Nephron progenitor cell (in vitro differentiated cells): ENCODE measurements around the gene MOCOS.
"Not testable (repeated sequence)": the region's sequence is repeated elsewhere in the genome, so short reads cannot be mapped to it uniquely, and the experiment has no call there.

ENCODE experiments used
- DNase-seq: peaks from one replicate; pipeline ENCODE4 v3.0.0; 2021
- H3K27ac Mint-ChIP-seq: 2 replicates; pipeline ENCODE4 v1.8.0; 2021; ENCODE audit warnings: mild to moderate bottlenecking, moderate library complexity, mixed read lengths
- H3K27me3 Mint-ChIP-seq: 2 replicates; pipeline ENCODE4 v1.8.0; 2021; ENCODE audit warnings: mild to moderate bottlenecking, low read depth, mixed read lengths; ENCODE audit not compliant: poor library complexity
- H3K36me3 Mint-ChIP-seq: 2 replicates; pipeline ENCODE4 v1.8.0; 2021; ENCODE audit warnings: low read depth, mixed read lengths
- H3K4me1 Mint-ChIP-seq: 2 replicates; pipeline ENCODE4 v1.8.0; 2021; ENCODE audit warnings: mixed read lengths
- H3K4me3 Mint-ChIP-seq: 2 replicates; pipeline ENCODE4 v1.8.0; 2021; ENCODE audit warnings: mild to moderate bottlenecking, moderate library complexity, mixed read lengths
- H3K9me3 Mint-ChIP-seq: 2 replicates; pipeline ENCODE4 v1.8.0; 2021; ENCODE audit warnings: mild to moderate bottlenecking, moderate library complexity, mixed read lengths
- CTCF ChIP-seq: fragments of 200-600 bp; sonication (generic); IDR thresholded peaks from 2 replicates; pipeline ENCODE4 v1.5.0; 2021; ENCODE audit warnings: antibody characterized with exemption

MOCOS gene

DNA sequence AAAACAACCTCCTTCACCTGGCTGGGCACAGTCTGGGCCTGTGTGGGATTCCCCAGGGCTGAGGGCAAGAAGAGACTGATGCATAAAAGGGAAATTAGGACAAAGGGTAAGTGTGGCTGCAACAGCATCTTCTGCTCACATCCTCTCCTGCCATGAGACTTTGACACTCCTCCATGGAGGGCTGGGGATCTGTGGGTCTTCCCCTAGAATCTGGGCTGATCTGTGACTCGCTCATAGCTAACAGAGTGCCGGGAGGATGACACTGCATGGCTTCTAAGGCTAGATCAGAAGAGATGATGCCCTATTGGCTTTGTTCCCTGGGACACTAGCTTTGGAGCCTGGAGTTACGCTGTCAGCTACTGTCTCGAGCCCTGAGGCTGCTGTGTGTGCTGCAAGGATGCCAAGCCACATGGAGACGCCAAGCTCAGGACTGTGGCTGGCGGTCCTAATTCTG is 24.3 kb downstream of the MOCOS start:
- no peak for TF ChIP-seq CTCF
- DNase-seq: no peak
- peaks cover 8% of the 10 kb centered on the region for H3K36me3 Mint-ChIP-seq
- H3K4me3 Mint-ChIP-seq: no peak overlapping the region
- peaks cover 16% of the 10 kb centered on the region for H3K9me3 Mint-ChIP-seq
- H3K4me1 Mint-ChIP-seq: peaks cover 21% of the 10 kb centered on the region
- peaks cover 5% of the 10 kb centered on the region for H3K27me3 Mint-ChIP-seq
- no peak overlapping the region for H3K27ac Mint-ChIP-seq

GRCh38 chr18:36212301-36213171 is 25.2 kb downstream of the MOCOS start:
- no peak for TF ChIP-seq CTCF
- H3K4me3 Mint-ChIP-seq: no peak overlapping the region
- H3K36me3 Mint-ChIP-seq: peaks cover 6% of the 10 kb centered on the region
- peaks cover 15% of the 10 kb centered on the region for H3K9me3 Mint-ChIP-seq
- DNase-seq: no peak
- H3K27ac Mint-ChIP-seq: no peak overlapping the region
- H3K27me3 Mint-ChIP-seq: peaks cover 5% of the 10 kb centered on the region
- peaks cover 21% of the 10 kb centered on the region for H3K4me1 Mint-ChIP-seq

DNA sequence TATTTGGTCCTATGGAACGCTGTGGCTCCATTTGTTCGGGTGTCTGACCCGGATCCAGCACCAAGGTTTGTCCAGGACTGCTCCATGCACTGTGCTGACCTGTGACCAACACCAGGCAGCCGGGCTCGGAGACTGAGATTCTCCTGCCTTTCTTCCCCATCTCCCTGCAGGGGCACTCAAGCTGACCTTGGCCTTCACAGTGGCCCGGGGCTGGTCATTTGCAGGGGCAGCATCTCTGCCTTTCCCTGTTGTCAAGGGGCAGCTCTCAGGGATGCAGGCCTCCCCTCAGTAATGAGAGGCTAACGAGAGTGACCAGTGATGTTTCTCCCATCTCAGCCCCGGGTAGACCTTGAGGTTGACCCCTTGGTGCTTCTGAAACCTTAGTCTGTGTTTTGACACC is 27.5 kb downstream of the MOCOS start:
- H3K4me3 Mint-ChIP-seq: no peak overlapping the region
- H3K36me3 Mint-ChIP-seq: no peaks in the 10 kb centered on the region
- DNase-seq: no peak
- TF ChIP-seq CTCF: no peak
- no peaks in the 10 kb centered on the region for H3K9me3 Mint-ChIP-seq
- peaks cover 21% of the 10 kb centered on the region for H3K4me1 Mint-ChIP-seq
- no peak overlapping the region for H3K27ac Mint-ChIP-seq
- peaks cover 5% of the 10 kb centered on the region for H3K27me3 Mint-ChIP-seq

DNA sequence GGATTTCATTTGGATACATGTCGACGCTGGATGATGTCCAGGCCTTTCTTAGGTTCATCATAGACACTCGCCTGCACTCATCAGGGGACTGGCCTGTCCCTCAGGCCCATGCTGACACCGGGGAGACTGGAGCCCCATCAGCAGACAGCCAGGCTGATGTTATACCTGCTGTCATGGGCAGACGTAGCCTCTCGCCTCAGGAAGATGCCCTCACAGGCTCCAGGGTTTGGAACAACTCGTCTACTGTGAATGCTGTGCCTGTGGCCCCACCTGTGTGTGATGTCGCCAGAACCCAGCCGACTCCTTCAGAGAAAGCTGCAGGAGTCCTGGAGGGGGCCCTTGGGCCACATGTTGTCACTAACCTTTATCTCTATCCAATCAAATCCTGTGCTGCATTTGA is 28.3 kb downstream of the MOCOS start:
- no peak for DNase-seq
- no peak for TF ChIP-seq CTCF
- H3K27ac Mint-ChIP-seq: no peak overlapping the region
- peaks cover 21% of the 10 kb centered on the region for H3K4me1 Mint-ChIP-seq
- H3K9me3 Mint-ChIP-seq: no peaks in the 10 kb centered on the region
- H3K4me3 Mint-ChIP-seq: no peak overlapping the region
- no peaks in the 10 kb centered on the region for H3K36me3 Mint-ChIP-seq
- peaks cover 9% of the 10 kb centered on the region for H3K27me3 Mint-ChIP-seq

- Mint-ChIP-seq H3K27me3 (peaks cover 15% of the 10 kb centered on the region), H3K4me3 (no peak overlapping the region), H3K27ac (no peak overlapping the region), H3K4me1 (peaks cover 12% of the 10 kb centered on the region), H3K9me3 (no peaks in the 10 kb centered on the region), H3K36me3 (no peaks in the 10 kb centered on the region)
- DNase-seq: no peak
- no peak for TF ChIP-seq CTCF
These were observed 30.1 kb downstream of the MOCOS start for GRCh38 chr18:36217348-36217747.

GRCh38 chr18:36229188-36229587 is 41.9 kb downstream of the MOCOS start:
- no peak overlapping the region for H3K4me3 Mint-ChIP-seq
- no peak for DNase-seq
- no peaks in the 10 kb centered on the region for H3K27me3 Mint-ChIP-seq
- H3K9me3 Mint-ChIP-seq: peaks cover 70% of the 10 kb centered on the region
- peaks cover 21% of the 10 kb centered on the region for H3K36me3 Mint-ChIP-seq
- no peak for TF ChIP-seq CTCF
- H3K27ac Mint-ChIP-seq: no peak overlapping the region
- H3K4me1 Mint-ChIP-seq: no peaks in the 10 kb centered on the region

DNA sequence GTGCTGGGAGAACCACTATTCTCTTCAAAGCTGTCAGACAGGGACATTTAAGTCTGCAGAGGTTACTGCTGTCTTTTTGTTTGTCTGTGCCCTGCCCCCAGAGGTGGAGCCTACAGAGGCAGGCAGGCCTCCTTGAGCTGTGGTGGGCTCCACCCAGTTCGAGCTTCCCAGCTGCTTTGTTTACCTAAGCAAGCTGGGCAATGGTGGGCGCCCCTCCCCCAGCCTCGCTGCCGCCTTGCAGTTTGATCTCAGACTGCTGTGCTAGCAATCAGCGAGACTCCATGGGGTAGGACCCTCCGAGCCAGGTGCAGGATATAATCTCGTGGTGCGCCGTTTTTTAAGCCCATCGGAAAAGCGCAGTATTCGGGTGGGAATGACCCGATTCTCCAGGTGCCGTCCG is 53.2 kb downstream of the MOCOS start:
- peak; percentile 10 for DNase-seq
- not testable (repeated sequence) for H3K4me3 Mint-ChIP-seq, H3K27ac Mint-ChIP-seq, H3K4me1 Mint-ChIP-seq, H3K27me3 Mint-ChIP-seq
- Mint-ChIP-seq H3K36me3 (peaks cover 38% of the 10 kb centered on the region), H3K9me3 (peaks cover 51% of the 10 kb centered on the region)
